Stimulated activated naive CD4-positive, alpha-beta T cell (primary cell): Measurements from ENCODE around the gene HOXD4.

Experiments
- DNase-seq, 6 experiments: peaks; one replicate each; lab custom pipeline; 2025; lab: John Stamatoyannopoulos, UW

Gene HOXD4

GRCh38 chr2:176126929-176127773 lies 24.2 kb upstream of the HOXD4 start:
- peak; percentile 30 to 78 (median 56) for DNase-seq

DNA sequence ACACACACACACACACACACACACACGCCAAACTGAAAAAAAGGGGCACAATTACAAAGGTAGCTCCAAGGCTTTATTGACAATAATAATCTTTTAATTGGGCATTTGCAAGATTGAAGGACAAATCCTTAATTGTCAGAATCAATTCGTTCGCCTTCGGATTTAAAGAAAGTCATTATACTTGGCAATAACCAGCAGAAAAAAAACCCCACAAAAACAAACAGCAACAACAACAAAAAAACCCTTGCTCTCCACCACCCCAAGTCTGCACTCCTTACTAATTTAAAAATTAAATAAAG lies 23.6 kb upstream of the HOXD4 start:
- no peak for DNase-seq

- no peak for DNase-seq
Measured at GRCh38 chr2:176128172-176128981, 23.0 kb upstream of the HOXD4 start.

- DNase-seq: no peak
Measured at GRCh38 chr2:176128982-176129796, 22.2 kb upstream of the HOXD4 start, which contains the start of gene HOXD8. Gene HOXD8, plus strand, starts transcription at chr2:176129705. Its CDS starts 662 bp downstream, at chr2:176130367.

DNA sequence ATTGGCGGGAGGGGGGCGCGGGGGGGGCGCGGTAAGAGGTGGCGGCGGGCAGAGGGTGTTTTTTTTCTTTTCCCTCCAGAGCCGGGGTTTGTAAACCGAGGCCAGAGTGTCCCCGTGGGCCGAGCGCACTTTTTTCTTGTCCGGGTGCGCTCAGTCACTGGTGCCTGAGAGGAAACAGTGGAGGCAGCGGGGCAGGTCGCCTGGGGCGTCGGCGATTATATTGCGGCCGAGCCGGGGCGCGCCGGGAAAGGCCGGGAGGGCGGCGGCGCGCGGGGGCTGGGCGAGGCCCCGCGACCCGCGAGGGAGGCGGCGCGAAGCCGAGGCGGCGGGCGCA lies 21.6 kb upstream of the HOXD4 start:
- no peak for DNase-seq

- no peak for DNase-seq
Measured at GRCh38 chr2:176130147-176130956, 21.0 kb upstream of the HOXD4 start.

DNA sequence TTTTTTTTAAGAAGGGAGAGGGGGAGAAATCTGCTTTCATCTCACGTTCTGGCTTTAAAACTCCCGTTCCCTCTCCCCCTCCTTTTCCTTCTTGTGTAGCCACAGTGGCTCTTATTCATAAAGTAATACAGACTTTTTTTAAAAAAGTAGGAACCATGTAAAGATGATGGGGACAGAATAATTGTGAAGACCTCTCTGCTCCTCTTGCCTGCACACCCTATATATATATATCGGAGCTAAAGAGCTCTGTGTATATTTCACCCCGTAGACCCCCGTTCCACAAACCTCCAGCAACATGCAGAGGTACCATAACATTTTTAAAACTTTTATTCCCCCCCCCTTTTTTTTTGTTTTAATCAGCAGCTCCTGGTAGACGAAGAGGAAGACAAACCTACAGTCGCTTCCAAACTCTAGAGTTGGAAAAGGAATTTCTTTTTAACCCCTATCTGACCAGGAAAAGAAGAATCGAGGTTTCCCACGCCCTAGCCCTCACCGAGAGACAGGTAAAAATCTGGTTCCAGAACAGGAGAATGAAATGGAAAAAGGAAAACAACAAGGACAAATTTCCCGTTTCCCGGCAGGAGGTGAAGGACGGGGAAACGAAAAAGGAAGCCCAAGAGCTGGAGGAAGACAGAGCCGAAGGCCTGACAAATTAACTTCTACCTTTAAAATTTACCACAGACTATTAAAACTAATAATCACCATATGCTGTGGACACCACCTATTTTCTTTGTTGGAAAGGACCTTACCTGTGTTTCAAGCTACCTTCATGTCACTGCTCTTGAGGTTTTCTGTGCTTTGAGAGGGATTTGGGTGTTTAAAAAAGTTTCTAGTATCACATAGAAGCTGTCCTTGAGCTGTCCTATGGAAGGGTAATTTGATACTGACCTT lies 20.1 kb upstream of the HOXD4 start:
- DNase-seq: no peak

GRCh38 chr2:176131848-176132158 lies 19.5 kb upstream of the HOXD4 start:
- no peak for DNase-seq

- DNase-seq: peak in 1 of 6 experiments; percentile 14
Measured at GRCh38 chr2:176132205-176133171, 18.9 kb upstream of the HOXD4 start.

GRCh38 chr2:176133389-176133788 lies 18.0 kb upstream of the HOXD4 start:
- DNase-seq: no peak

DNA sequence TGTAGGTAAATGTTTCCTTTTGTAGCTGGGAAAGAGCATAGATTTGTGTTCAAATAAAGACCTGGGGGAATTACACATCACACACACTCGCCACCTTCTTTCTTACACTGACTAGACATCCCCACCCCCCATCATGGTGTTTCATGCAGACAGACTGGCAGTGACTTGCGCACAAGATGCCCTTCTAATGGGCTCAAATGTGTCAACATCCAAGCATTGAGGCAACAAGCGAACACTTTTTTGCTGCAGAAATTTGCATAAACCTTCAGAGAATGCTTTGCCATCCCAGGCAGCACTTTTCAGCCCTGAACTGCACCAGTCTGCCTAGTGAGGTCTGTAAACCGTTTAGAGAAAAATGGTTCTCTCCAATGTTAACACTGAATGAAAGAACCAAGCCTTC lies 17.3 kb upstream of the HOXD4 start:
- DNase-seq: no peak

GRCh38 chr2:176135035-176135440 lies 16.3 kb upstream of the HOXD4 start:
- DNase-seq: no peak

DNA sequence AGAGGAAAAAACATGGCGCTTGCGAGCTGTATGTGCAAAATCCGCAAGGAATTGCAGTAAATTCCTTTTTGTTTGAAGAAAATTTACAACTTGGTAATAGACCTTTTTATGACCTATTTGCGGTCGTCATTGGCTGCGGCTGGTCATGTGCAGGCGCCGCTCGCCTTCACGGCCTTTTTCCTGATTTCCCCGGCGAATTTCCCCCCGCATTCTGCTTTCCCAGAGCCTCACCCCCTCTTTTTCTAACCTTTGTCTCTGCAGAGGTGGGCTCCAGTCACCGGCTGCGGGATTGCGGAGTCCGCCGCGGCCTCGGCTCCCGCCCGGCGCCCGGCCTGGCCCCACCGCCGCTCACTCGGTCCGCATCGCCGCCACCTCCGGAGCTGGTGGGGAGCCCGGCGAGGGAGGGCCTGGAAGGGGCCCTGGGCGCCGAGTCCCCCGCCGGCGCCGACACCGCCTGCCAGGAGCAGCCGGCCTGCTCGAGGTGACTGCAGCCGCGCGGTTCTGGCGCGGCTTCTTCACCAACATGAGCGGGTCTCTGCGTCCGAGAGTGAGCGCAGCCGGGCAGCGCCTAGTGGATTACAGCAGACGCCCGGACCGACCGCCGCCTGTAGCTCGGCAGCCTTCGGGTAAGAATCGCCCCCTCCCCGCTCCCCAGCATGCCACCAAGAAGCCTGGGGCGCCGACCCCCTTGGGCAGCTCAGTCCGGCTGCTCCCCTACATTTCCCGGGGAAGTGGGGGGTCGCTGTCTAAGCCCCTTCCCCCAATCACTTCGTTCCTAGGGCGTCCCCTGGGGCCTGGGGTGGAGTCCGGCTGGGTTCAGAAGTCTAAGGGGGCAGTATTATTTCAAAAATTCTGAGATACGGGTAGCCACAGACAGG lies 14.7 kb upstream of the HOXD4 start:
- no peak for DNase-seq

GRCh38 chr2:176137252-176137580 lies 14.1 kb upstream of the HOXD4 start:
- DNase-seq: no peak

GRCh38 chr2:176137906-176138305 lies 13.4 kb upstream of the HOXD4 start:
- no peak for DNase-seq

DNA sequence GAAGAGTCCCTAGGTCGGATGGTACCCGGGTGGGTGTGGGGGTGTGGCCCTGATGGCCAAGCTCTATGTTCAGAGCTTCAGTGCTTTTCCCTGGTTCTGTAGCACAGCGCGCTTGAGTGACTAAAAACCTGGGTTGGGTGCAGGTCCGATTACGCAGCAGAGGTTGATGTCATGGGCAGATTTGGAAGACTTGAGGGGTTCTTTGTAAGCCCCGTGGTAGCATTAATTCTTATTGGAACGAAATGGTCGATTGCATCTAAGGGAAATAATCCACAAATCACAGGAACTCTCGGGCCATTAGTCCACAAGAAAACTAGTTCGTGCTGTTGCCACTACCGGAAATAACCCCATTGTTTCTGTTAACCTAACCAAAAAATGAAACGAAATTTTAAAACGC lies 12.8 kb upstream of the HOXD4 start:
- no peak for DNase-seq

GRCh38 chr2:176138923-176139660 lies 12.3 kb upstream of the HOXD4 start:
- DNase-seq: no peak
